Measurements from ENCODE around the gene MTR.
"Not testable (repeated sequence)": the region's sequence is repeated elsewhere in the genome, so short reads cannot be mapped to it uniquely, and the experiment has no call there.

The MTR gene

GRCh38 chr1:236911047-236911446, 116.0 kb downstream of the MTR start:
- H3K27ac Mint-ChIP-seq (ENCODE audit: low read depth); H3K4me1 Mint-ChIP-seq; H3K36me3 Mint-ChIP-seq (ENCODE audit: insufficient read depth); DNase-seq (ENCODE audit: low spot score in 2 of 2); ATAC-seq (replicated peaks; ENCODE audit: extremely low read depth, poor library complexity, severe bottlenecking); H3K4me3 Mint-ChIP-seq; H3K27me3 Mint-ChIP-seq: not testable (repeated sequence)
- H3K9me3 Mint-ChIP-seq, result peaks cover 12% of the 10 kb centered on the region

- ATAC-seq (replicated peaks; ENCODE audit: extremely low read depth, poor library complexity, severe bottlenecking) (no peak), DNase-seq (ENCODE audit: low spot score in 2 of 2) (no peak)
- H3K9me3 Mint-ChIP-seq, result peaks cover 17% of the 10 kb centered on the region
- no peak overlapping the region for H3K27ac Mint-ChIP-seq (ENCODE audit: low read depth)
- H3K27me3 Mint-ChIP-seq, result no peaks in the 10 kb centered on the region
- H3K4me1 Mint-ChIP-seq, result no peaks in the 10 kb centered on the region
- no peaks in the 10 kb centered on the region for H3K36me3 Mint-ChIP-seq (ENCODE audit: insufficient read depth)
- H3K4me3 Mint-ChIP-seq, result no peak overlapping the region
These were observed 118.4 kb downstream of the MTR start for GRCh38 chr1:236913371-236914037.

GRCh38 chr1:236914375-236914774, 119.3 kb downstream of the MTR start:
- Mint-ChIP-seq H3K36me3 (ENCODE audit: insufficient read depth) (no peaks in the 10 kb centered on the region), H3K4me3 (no peak overlapping the region), H3K9me3 (peaks cover 8% of the 10 kb centered on the region), H3K4me1 (no peaks in the 10 kb centered on the region), H3K27me3 (no peaks in the 10 kb centered on the region), H3K27ac (ENCODE audit: low read depth) (no peak overlapping the region)
- ATAC-seq (replicated peaks; ENCODE audit: extremely low read depth, poor library complexity, severe bottlenecking) (no peak), DNase-seq (ENCODE audit: low spot score in 2 of 2) (no peak)

- H3K36me3 Mint-ChIP-seq (ENCODE audit: insufficient read depth), result peaks cover 2% of the 10 kb centered on the region
- DNase-seq (ENCODE audit: low spot score in 2 of 2) (no peak), ATAC-seq (replicated peaks; ENCODE audit: extremely low read depth, poor library complexity, severe bottlenecking) (no peak)
- no peaks in the 10 kb centered on the region for H3K4me1 Mint-ChIP-seq
- no peaks in the 10 kb centered on the region for H3K27me3 Mint-ChIP-seq
- H3K27ac Mint-ChIP-seq (ENCODE audit: low read depth), result no peak overlapping the region
- no peak overlapping the region for H3K4me3 Mint-ChIP-seq
- H3K9me3 Mint-ChIP-seq, result peaks cover 7% of the 10 kb centered on the region
These were observed 121.2 kb downstream of the MTR start for GRCh38 chr1:236916131-236916800.

- ATAC-seq (replicated peaks; ENCODE audit: extremely low read depth, poor library complexity, severe bottlenecking) (no peak), DNase-seq (ENCODE audit: low spot score in 2 of 2) (no peak)
- Mint-ChIP-seq H3K36me3 (ENCODE audit: insufficient read depth) (peaks cover 2% of the 10 kb centered on the region), H3K4me3 (no peak overlapping the region), H3K4me1 (no peaks in the 10 kb centered on the region), H3K27ac (ENCODE audit: low read depth) (no peak overlapping the region), H3K9me3 (peaks cover 14% of the 10 kb centered on the region), H3K27me3 (peaks cover 9% of the 10 kb centered on the region)
These were observed 122.4 kb downstream of the MTR start for GRCh38 chr1:236917448-236917847.

- Mint-ChIP-seq H3K4me3 (no peak overlapping the region), H3K27ac (ENCODE audit: low read depth) (no peak overlapping the region), H3K4me1 (no peaks in the 10 kb centered on the region), H3K36me3 (ENCODE audit: insufficient read depth) (peaks cover 2% of the 10 kb centered on the region), H3K9me3 (peaks cover 14% of the 10 kb centered on the region), H3K27me3 (peaks cover 13% of the 10 kb centered on the region)
- ATAC-seq (replicated peaks; ENCODE audit: extremely low read depth, poor library complexity, severe bottlenecking) (no peak), DNase-seq (ENCODE audit: low spot score in 2 of 2) (no peak)
These were observed 125.3 kb downstream of the MTR start for GRCh38 chr1:236920286-236920894.

GRCh38 chr1:236921610-236922009, 126.5 kb downstream of the MTR start:
- DNase-seq (ENCODE audit: low spot score in 2 of 2) (no peak), ATAC-seq (replicated peaks; ENCODE audit: extremely low read depth, poor library complexity, severe bottlenecking) (no peak)
- Mint-ChIP-seq H3K36me3 (ENCODE audit: insufficient read depth) (peaks cover 2% of the 10 kb centered on the region), H3K9me3 (peaks cover 14% of the 10 kb centered on the region), H3K27me3 (peaks cover 25% of the 10 kb centered on the region), H3K27ac (ENCODE audit: low read depth) (no peak overlapping the region), H3K4me1 (no peaks in the 10 kb centered on the region), H3K4me3 (no peak overlapping the region)

GRCh38 chr1:236922190-236922589, 127.1 kb downstream of the MTR start:
- no peak for DNase-seq (ENCODE audit: low spot score in 2 of 2)
- ATAC-seq (replicated peaks; ENCODE audit: extremely low read depth, poor library complexity, severe bottlenecking), result no peak
- no peak overlapping the region for H3K27ac Mint-ChIP-seq (ENCODE audit: low read depth)
- H3K36me3 Mint-ChIP-seq (ENCODE audit: insufficient read depth), result peaks cover 2% of the 10 kb centered on the region
- no peak overlapping the region for H3K4me3 Mint-ChIP-seq
- H3K4me1 Mint-ChIP-seq, result no peaks in the 10 kb centered on the region
- peaks cover 10% of the 10 kb centered on the region for H3K9me3 Mint-ChIP-seq
- peaks cover 31% of the 10 kb centered on the region for H3K27me3 Mint-ChIP-seq

GRCh38 chr1:236925386-236925785, 130.3 kb downstream of the MTR start:
- Mint-ChIP-seq H3K27ac (ENCODE audit: low read depth) (no peak overlapping the region), H3K27me3 (peaks cover 46% of the 10 kb centered on the region), H3K9me3 (peaks cover 7% of the 10 kb centered on the region), H3K4me3 (no peak overlapping the region), H3K36me3 (ENCODE audit: insufficient read depth) (peaks cover under 1% of the 10 kb centered on the region), H3K4me1 (no peaks in the 10 kb centered on the region)
- no peak for DNase-seq (ENCODE audit: low spot score in 2 of 2)
- ATAC-seq (replicated peaks; ENCODE audit: extremely low read depth, poor library complexity, severe bottlenecking), result no peak

- Mint-ChIP-seq H3K27ac (ENCODE audit: low read depth) (no peak overlapping the region), H3K27me3 (peaks cover 42% of the 10 kb centered on the region), H3K4me3 (no peak overlapping the region), H3K9me3 (no peaks in the 10 kb centered on the region), H3K36me3 (ENCODE audit: insufficient read depth) (no peaks in the 10 kb centered on the region), H3K4me1 (no peaks in the 10 kb centered on the region)
- no peak for DNase-seq (ENCODE audit: low spot score in 2 of 2)
- no peak for ATAC-seq (replicated peaks; ENCODE audit: extremely low read depth, poor library complexity, severe bottlenecking)
These were observed 135.4 kb downstream of the MTR start for GRCh38 chr1:236930503-236930902.

- peaks cover 39% of the 10 kb centered on the region for H3K27me3 Mint-ChIP-seq
- no peak for ATAC-seq (replicated peaks; ENCODE audit: extremely low read depth, poor library complexity, severe bottlenecking)
- DNase-seq (ENCODE audit: low spot score in 2 of 2), result no peak
- no peak overlapping the region for H3K27ac Mint-ChIP-seq (ENCODE audit: low read depth)
- no peaks in the 10 kb centered on the region for H3K9me3 Mint-ChIP-seq
- H3K36me3 Mint-ChIP-seq (ENCODE audit: insufficient read depth), result no peaks in the 10 kb centered on the region
- H3K4me3 Mint-ChIP-seq, result no peak overlapping the region
- H3K4me1 Mint-ChIP-seq, result no peaks in the 10 kb centered on the region
These were observed 143.7 kb downstream of the MTR start for GRCh38 chr1:236938760-236939159.

- H3K4me1 Mint-ChIP-seq, result no peaks in the 10 kb centered on the region
- ATAC-seq (replicated peaks; ENCODE audit: extremely low read depth, poor library complexity, severe bottlenecking), result no peak
- peaks cover 51% of the 10 kb centered on the region for H3K27me3 Mint-ChIP-seq
- H3K4me3 Mint-ChIP-seq, result no peak overlapping the region
- DNase-seq (ENCODE audit: low spot score in 2 of 2), result no peak
- no peak overlapping the region for H3K27ac Mint-ChIP-seq (ENCODE audit: low read depth)
- peaks cover 5% of the 10 kb centered on the region for H3K9me3 Mint-ChIP-seq
- no peaks in the 10 kb centered on the region for H3K36me3 Mint-ChIP-seq (ENCODE audit: insufficient read depth)
These were observed 147.3 kb downstream of the MTR start for GRCh38 chr1:236942431-236942830.

GRCh38 chr1:236944556-236944955, 149.5 kb downstream of the MTR start:
- H3K4me1 Mint-ChIP-seq, result no peaks in the 10 kb centered on the region
- no peak for ATAC-seq (replicated peaks; ENCODE audit: extremely low read depth, poor library complexity, severe bottlenecking)
- no peak overlapping the region for H3K27ac Mint-ChIP-seq (ENCODE audit: low read depth)
- H3K9me3 Mint-ChIP-seq, result peaks cover 5% of the 10 kb centered on the region
- H3K4me3 Mint-ChIP-seq, result no peak overlapping the region
- H3K27me3 Mint-ChIP-seq, result peaks cover 52% of the 10 kb centered on the region
- no peak for DNase-seq (ENCODE audit: low spot score in 2 of 2)
- H3K36me3 Mint-ChIP-seq (ENCODE audit: insufficient read depth), result no peaks in the 10 kb centered on the region
